Astrocyte of the spinal cord (primary cell): ENCODE data around the gene HJURP.

ENCODE experiments used
- DNase-seq: peaks from one replicate; pipeline ENCODE4 v3.0.0; 2011; ENCODE audit warnings: low read depth, low spot score
- H3K4me3 ChIP-seq: 2 replicates; pipeline ENCODE4 v1.5.1; 2011; ENCODE audit warnings: low read depth, mild to moderate bottlenecking, low read length, moderate library complexity
- in situ Hi-C: cut with HindIII; loops from 2 replicates; pipeline ENCODE4 v1.10.0; 2017; ENCODE audit warnings: low sequenced_read_pairs
- TF ChIP-seq, protein P1 (sequence below): IDR thresholded peaks from 2 replicates; pipeline ENCODE4 v1.5.1; 2012; ENCODE audit warnings: low read depth, mild to moderate bottlenecking, low read length, inconsistent platforms

Gene HJURP

DNA sequence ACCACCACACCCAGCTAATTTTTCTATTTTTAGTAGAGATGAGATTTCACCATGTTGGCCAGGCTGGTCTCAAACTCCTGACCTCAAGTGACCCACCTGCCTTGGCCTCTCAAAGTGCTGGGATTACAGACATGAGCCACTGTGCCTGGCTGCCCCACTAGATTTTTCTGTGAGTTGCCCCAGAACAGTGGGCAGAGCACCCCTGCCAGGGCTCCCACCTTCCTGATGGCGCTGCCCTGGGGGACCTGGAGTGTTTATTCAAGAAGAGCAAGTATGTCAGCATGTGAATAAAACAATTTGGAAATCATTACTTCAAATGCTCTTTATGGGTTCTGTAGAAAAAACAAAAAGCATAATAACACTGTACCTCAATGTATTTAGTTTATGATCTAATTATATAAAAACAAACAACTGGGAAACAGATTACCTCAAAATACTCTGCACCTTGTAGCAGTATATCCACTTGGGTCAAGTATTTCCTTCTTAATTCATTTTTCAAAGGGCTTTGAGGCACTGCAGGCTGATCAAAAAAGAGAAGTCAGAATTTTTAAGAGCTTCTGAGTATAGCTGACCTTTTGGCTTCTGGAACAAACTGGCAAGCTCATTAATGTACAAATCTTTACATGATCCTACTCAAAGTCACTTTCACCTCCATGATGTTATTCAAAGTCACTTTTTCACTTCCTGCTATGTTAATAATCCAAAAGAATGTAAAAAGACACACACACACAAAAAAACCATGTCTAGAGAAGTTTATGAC, 8.9 kb downstream of the HJURP start:
- in situ Hi-C loops, result no loop called here
- TF ChIP-seq, protein P1, sequence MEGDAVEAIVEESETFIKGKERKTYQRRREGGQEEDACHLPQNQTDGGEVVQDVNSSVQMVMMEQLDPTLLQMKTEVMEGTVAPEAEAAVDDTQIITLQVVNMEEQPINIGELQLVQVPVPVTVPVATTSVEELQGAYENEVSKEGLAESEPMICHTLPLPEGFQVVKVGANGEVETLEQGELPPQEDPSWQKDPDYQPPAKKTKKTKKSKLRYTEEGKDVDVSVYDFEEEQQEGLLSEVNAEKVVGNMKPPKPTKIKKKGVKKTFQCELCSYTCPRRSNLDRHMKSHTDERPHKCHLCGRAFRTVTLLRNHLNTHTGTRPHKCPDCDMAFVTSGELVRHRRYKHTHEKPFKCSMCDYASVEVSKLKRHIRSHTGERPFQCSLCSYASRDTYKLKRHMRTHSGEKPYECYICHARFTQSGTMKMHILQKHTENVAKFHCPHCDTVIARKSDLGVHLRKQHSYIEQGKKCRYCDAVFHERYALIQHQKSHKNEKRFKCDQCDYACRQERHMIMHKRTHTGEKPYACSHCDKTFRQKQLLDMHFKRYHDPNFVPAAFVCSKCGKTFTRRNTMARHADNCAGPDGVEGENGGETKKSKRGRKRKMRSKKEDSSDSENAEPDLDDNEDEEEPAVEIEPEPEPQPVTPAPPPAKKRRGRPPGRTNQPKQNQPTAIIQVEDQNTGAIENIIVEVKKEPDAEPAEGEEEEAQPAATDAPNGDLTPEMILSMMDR, result no peak
- H3K4me3 ChIP-seq, result no peak overlapping the region
- DNase-seq, result no peak

DNA sequence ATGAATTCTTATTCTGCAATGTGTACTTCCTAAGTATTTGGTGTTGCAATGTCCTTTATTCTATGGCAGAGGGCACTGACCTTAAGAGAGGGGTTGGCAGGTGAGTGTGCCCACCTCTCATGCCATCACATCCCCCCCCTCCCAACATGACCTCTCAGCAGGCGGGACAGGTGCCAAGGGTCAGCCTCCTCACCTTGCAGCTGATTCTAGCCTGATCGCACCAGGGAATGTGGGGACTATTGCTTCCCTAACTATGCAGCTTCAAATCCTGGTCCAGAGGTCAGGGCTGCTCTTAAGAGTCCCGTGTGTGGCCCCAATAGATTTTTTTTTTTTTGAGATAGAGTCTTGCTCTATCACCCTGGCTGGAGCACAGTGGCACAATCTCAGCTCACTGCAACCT, 9.5 kb downstream of the HJURP start:
- DNase-seq, result no peak
- in situ Hi-C loops, result no loop called here
- H3K4me3 ChIP-seq, result no peak overlapping the region
- TF ChIP-seq, protein P1, result no peak

DNA sequence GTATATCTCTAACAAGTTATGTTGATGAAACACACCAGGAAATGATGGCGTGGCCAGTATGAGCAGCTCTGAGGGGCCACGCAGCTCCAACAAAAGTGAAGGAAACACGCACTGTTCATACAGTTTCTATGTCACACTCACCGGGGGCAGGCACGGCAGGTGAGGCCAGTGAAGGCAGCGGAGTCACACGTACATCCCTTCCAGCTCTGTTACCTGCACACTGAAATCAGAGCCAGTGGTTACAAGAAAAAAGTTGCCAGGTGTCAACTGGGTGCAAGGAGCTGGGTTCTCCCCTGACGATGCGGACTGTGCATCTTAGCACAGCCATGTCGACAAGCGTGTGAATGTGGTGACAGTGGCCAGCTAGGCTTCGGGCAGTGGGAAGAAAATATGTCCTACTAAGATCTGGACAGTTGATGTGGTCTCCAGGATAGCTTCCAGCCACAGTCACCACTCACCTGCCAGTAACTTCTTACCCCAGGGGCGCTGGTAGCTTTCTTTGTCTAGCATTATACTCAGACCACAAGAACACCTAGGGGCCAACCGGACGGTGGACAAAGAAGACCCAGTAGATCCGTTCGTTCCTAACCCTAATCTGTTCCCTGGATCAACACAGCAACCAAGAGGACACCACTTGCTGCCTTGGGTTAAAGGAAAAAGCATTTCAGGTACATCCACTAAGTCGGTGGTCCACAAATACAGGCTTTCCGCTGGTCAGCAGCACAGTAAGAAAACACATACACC, 10.1 kb downstream of the HJURP start:
- no peak for DNase-seq
- no peak overlapping the region for H3K4me3 ChIP-seq
- in situ Hi-C loops, result no loop called here
- TF ChIP-seq, protein P1, result no peak

DNA sequence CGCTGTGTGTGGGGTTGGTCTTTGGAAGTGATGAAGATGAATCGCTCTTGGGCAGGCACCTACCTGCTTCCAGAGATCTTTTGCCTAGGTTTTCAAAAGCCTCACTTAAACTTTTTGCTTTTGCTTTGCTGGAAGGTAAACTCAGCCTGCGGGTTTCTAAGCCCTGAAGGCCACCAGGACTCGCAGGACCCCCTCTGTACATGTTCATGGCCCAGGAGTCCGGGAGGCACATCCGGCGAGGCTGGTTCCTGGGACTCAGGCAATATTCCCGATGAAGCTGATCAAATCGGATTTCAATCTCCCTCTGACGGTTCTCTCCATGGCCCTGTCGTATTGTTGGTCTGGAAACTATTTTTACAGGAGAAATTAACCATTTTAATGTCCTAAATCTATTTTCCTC, 13.2 kb downstream of the HJURP start:
- in situ Hi-C loops, result no loop called here
- TF ChIP-seq, protein P1, result no peak
- no peak overlapping the region for H3K4me3 ChIP-seq
- no peak for DNase-seq

DNA sequence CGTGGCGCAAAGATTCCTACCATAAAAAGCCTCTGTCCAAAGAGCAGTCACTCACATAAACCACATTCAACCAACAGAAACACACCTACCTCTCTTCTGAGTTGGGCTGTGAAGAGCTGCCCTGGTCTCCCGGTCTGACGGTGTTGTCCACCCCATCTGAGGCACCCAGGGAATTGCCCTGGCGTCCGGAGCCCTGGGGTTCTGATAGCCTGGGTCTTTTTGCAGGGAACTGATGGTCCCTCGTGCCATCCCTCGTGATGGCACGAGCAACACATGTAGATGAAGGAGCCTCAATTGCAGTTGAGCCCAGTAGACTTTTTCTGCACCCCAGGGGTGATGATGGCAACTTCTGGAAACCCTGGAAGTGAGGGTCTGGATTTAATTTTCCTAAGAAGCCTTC, 13.8 kb downstream of the HJURP start:
- in situ Hi-C loops, result no loop called here
- no peak for DNase-seq
- no peak overlapping the region for H3K4me3 ChIP-seq
- TF ChIP-seq, protein P1, result no peak

DNA sequence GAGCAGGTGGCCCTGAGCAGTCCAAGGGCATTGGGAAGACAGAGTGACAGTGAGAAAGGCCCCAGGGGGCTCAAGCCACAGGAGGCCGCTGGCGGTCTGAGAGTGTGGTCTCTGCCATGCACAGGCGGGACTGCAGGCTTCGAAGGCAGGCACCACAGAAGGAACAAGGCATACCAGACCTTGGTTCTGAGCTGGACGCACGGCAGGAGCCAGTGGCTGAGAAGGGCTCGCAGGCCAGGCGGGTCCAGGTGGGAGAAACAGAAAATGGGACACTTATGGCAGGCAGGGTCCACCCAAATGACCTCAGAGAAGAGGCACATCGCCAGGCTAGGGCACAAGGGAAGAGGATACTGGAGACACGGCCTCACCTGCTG, 14.9 kb downstream of the HJURP start:
- TF ChIP-seq, protein P1, result no peak
- DNase-seq, result no peak
- in situ Hi-C loops, result no loop called here

More for the DNA sequence above, 14.9 kb downstream of the HJURP start:
- H3K4me3 ChIP-seq, result no peak overlapping the region
